Duodenal mucosa (tissue), 2 donors: ENCODE measurements around the gene ANXA11.

Source experiments
- H3K27ac ChIP-seq: one replicate; pipeline ENCODE4 v1.7.0; 2013; ENCODE audit warnings: low read depth, low read length
- H3K27me3 ChIP-seq, 2 donors: one replicate each; pipeline ENCODE4 v1.7.0; 2013; ENCODE audit warnings: low read length in 2 of 2, control low read depth in 1 of 2; ENCODE audit not compliant: insufficient read depth in 2 of 2, control insufficient read depth in 1 of 2
- H3K36me3 ChIP-seq, 2 donors: one replicate each; pipeline ENCODE4 v1.7.0; 2013; ENCODE audit warnings: low read length in 2 of 2, control low read depth in 1 of 2; ENCODE audit not compliant: insufficient read depth in 2 of 2, control insufficient read depth in 1 of 2
- H3K4me1 ChIP-seq, 2 donors: one replicate each; pipeline ENCODE4 v1.7.0; 2013; ENCODE audit warnings: low read length in 2 of 2, control low read depth in 1 of 2; ENCODE audit not compliant: insufficient read depth in 2 of 2, control insufficient read depth in 1 of 2
- H3K4me3 ChIP-seq, 2 donors: one replicate each; pipeline ENCODE4 v1.7.0; 2013; ENCODE audit warnings: low read length in 2 of 2, low read depth in 1 of 2
- H3K9ac ChIP-seq, 2 donors: one replicate each; pipeline ENCODE4 v1.7.0; 2013; ENCODE audit warnings: low read length in 2 of 2, low read depth in 1 of 2
- H3K9me3 ChIP-seq, 2 donors: one replicate each; pipeline ENCODE4 v1.7.0; 2013; ENCODE audit warnings: low read length in 2 of 2, control low read depth in 1 of 2; ENCODE audit not compliant: control insufficient read depth in 1 of 2

ANXA11 gene

DNA sequence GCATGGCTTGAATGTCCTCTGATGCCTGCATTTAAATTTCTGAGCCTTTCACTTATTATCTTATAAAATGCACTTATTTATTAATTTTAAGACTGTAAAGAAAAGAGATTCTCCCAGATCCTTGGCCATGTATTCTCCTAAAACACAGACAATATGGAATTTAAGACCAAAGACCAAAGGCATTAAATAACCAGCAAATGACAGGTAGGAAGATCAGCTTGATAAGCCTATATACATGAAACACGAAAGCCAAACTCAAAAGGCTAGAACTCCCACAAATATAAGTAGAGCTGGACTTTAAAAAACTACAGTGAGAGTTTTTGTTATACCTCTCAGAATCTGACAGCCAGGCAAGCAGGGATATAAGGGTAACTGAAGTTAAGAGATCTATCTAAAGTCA, 5.1 kb downstream of the ANXA11 start:
- Histone ChIP-seq H3K4me1 (peaks cover 75 to 87% of the 10 kb centered on the region in 2 donors), H3K9me3 (no peaks in the 10 kb centered on the region), H3K27ac (peak overlapping the region; percentile 39), H3K9ac (peak overlapping the region in 1 of 2 donors; percentile 34), H3K27me3 (no peaks in the 10 kb centered on the region), H3K36me3 (peaks cover 0 to 11% of the 10 kb centered on the region in 2 donors), H3K4me3 (no peak overlapping the region)

DNA sequence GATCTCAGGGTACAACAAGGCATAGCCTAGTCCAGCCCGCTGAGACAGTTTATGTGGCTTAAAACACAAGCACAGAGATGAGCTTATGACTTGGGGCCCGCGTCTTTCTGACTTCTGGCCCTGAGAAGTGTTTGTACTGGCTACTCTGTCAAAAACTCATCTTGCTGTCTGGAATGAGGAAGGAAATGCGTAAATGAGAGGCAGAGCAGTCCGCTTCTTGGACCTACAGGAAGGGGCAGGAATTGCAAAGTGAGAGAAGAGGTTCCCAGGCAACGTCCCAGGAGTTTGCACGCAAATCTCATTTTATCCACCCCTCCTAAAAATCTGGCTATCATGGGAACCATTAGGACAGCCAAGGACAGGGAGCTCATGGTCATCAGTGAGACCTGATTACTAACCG, 5.5 kb downstream of the ANXA11 start:
- Histone ChIP-seq H3K4me1 (peaks cover 79 to 91% of the 10 kb centered on the region in 2 donors), H3K36me3 (peaks cover 0 to 11% of the 10 kb centered on the region in 2 donors), H3K9ac (peak overlapping the region in 1 of 2 donors; percentile 12), H3K27me3 (no peaks in the 10 kb centered on the region), H3K27ac (peak overlapping the region; percentile 38), H3K4me3 (peak overlapping the region in 1 of 2 donors; percentile 13), H3K9me3 (no peaks in the 10 kb centered on the region)

DNA sequence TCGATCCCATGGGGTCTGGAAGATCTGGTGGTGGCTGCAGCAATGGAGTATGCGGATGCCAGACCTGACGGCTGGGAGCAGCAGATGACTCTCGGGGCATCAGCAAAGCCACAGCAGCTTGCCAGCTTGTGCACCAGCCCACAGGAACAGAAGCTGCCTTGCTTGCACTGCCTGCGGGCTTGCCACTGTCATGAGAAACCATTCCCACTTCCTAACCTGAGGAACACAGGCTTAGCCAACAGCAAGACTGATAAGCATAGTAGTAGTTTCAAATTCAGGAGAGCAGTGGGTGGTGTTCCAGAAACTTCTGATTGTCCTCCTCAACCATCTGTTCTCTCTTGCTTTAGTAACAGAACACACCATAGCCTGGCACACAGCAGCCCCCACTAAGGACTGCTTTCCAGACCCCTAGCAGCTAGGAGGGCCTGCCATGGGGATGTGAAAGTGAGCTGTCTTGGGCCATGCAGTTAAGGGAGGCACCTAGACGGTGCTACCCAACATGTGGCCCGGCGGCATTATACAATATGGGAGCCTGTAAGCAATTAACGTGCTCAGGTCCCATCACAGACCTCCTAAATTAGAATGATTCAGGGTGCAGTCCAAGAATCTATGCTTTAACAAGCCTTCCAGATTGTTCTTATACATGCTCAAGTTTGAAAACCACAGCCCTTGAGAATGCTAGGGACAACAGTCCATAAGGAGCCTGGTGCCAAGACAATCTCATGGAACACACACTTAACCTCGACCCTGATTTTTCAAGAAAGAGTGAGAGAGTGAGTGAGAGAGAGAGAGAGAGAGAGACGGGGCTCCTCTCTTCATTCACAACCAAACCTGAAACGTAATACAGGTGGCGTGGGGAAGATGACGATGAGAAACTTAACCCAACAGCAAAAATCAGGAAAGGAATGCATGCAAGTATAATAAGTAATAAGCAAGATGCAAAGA, 7.1 kb downstream of the ANXA11 start:
- no peaks in the 10 kb centered on the region for H3K9me3 ChIP-seq
- peaks cover 77 to 84% of the 10 kb centered on the region in 2 donors for H3K4me1 ChIP-seq
- H3K27me3 ChIP-seq: no peaks in the 10 kb centered on the region
- no peak overlapping the region for H3K4me3 ChIP-seq
- H3K36me3 ChIP-seq: peaks cover 0 to 11% of the 10 kb centered on the region in 2 donors
- H3K27ac ChIP-seq: peak overlapping the region; percentile 67
- H3K9ac ChIP-seq: peak overlapping the region in 1 of 2 donors; percentile 13

- H3K27me3 ChIP-seq: no peaks in the 10 kb centered on the region
- H3K9ac ChIP-seq: peak overlapping the region; percentile 63 to 66
- peak overlapping the region; percentile 16 to 50 for H3K4me3 ChIP-seq
- H3K36me3 ChIP-seq: peaks cover 0 to 11% of the 10 kb centered on the region in 2 donors
- peaks cover 68 to 73% of the 10 kb centered on the region in 2 donors for H3K4me1 ChIP-seq
- no peaks in the 10 kb centered on the region for H3K9me3 ChIP-seq
- H3K27ac ChIP-seq: peak overlapping the region; percentile 96
These were observed 8.4 kb downstream of the ANXA11 start for GRCh38 chr10:80196950-80197315.

DNA sequence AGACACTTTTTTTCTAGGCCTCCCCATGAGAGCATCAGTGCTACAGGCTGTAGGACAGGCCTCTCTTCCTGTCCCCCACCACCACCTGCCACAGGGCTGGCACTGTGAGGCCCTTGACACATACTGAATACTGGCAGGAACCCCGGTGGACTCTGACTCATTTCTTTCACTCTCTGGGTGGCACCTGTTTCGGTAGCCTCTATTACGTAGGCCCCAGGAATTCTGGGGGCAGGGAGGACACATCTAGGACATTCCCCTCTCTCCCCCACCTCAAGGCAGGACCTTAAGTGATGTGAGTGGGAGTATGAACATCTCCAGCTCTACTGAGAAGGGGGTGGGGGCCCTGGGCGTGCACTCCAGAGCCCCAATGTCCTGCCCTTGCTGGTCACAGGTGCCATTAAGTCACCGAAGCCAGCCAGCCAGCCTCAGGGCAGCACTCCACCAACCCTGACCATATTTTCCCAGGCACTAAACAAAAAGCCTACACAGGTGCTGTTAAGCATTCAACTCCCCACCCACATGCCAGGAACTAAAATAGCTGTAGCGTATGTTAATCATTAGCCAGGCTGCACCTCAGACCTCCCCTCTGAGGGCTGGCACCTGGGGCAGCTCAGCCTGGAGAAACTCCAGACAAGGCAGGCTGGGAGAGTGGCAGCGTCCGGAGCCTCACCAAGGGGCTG, 8.9 kb downstream of the ANXA11 start:
- Histone ChIP-seq H3K9ac (peak overlapping the region; percentile 63 to 66), H3K36me3 (peaks cover 0 to 10% of the 10 kb centered on the region in 2 donors), H3K4me3 (peak overlapping the region; percentile 16 to 50), H3K4me1 (peaks cover 66 to 73% of the 10 kb centered on the region in 2 donors), H3K27ac (peak overlapping the region; percentile 96), H3K27me3 (no peaks in the 10 kb centered on the region), H3K9me3 (no peaks in the 10 kb centered on the region)

DNA sequence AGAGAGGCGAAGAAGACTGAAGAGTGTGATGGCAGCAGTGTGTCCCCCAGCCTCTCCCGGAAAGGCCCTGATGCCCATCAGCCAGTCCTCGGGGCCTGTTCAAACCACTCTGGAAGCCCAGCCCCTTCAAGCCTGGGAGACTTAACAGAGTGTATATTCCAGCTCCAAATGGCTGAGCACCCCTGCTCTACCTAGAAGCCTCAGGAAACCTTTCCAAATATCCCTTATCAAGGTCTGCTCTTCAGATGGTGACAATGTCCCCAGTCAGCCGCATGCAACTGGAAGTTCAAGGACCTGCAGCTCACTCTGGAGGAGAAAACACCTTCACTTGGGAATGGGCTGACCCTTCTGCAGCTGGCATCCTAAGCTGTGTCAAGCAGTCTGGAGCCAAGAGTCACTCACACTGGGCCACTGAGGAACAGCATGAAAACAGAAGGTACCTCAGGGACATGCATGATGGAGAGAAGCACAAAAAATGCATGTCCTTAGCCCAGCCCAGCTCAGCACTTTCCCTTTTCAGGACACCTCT, 10.2 kb downstream of the ANXA11 start:
- no peaks in the 10 kb centered on the region for H3K9me3 ChIP-seq
- no peak overlapping the region for H3K4me3 ChIP-seq
- peak overlapping the region in 1 of 2 donors; percentile 63 for H3K9ac ChIP-seq
- H3K36me3 ChIP-seq: no peaks in the 10 kb centered on the region
- H3K27me3 ChIP-seq: no peaks in the 10 kb centered on the region
- H3K27ac ChIP-seq: no peak overlapping the region
- H3K4me1 ChIP-seq: peaks cover 54 to 64% of the 10 kb centered on the region in 2 donors

DNA sequence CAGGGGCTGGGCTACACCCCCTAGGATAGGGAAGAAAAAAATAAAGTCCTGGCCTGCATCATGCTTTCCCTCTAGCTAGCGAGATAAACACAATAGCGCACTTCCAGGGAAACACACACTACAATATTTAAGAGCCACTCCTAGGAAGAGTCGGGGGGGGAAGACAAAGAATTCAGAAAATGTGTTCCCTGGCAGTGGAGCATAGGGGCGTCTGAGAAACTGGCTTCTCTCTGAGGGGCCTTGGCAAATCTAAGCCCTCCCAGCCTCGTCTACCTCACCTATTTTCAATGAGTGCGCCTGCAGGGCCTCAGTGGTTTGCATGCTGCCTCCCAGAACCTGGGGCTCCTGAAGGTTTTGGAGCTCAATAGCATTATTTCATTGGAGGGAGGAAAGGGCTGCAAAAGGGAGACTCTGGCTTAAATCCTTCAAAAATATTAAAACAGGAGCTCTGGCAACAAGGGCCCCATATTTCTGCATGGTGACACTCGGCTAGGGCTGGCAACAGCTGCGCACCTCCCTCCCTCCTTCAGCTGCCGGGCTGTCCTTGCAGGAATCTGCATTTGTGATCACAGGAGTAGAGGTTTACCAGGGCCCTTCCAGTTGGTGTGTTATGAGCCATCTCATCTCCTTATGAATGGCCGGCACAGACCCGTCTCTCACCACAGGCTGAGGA, 10.8 kb downstream of the ANXA11 start:
- H3K27ac ChIP-seq: no peak overlapping the region
- peak overlapping the region in 1 of 2 donors; percentile 9 for H3K9ac ChIP-seq
- no peak overlapping the region for H3K4me3 ChIP-seq
- H3K27me3 ChIP-seq: no peaks in the 10 kb centered on the region
- no peaks in the 10 kb centered on the region for H3K36me3 ChIP-seq
- no peaks in the 10 kb centered on the region for H3K9me3 ChIP-seq
- H3K4me1 ChIP-seq: peaks cover 54 to 64% of the 10 kb centered on the region in 2 donors

- H3K36me3 ChIP-seq: no peaks in the 10 kb centered on the region
- no peak overlapping the region for H3K27ac ChIP-seq
- H3K4me1 ChIP-seq: peaks cover 62 to 65% of the 10 kb centered on the region in 2 donors
- no peaks in the 10 kb centered on the region for H3K9me3 ChIP-seq
- H3K9ac ChIP-seq: peak overlapping the region in 1 of 2 donors; percentile 55
- no peaks in the 10 kb centered on the region for H3K27me3 ChIP-seq
- no peak overlapping the region for H3K4me3 ChIP-seq
These were observed 12.8 kb downstream of the ANXA11 start for GRCh38 chr10:80192553-80192952.

DNA sequence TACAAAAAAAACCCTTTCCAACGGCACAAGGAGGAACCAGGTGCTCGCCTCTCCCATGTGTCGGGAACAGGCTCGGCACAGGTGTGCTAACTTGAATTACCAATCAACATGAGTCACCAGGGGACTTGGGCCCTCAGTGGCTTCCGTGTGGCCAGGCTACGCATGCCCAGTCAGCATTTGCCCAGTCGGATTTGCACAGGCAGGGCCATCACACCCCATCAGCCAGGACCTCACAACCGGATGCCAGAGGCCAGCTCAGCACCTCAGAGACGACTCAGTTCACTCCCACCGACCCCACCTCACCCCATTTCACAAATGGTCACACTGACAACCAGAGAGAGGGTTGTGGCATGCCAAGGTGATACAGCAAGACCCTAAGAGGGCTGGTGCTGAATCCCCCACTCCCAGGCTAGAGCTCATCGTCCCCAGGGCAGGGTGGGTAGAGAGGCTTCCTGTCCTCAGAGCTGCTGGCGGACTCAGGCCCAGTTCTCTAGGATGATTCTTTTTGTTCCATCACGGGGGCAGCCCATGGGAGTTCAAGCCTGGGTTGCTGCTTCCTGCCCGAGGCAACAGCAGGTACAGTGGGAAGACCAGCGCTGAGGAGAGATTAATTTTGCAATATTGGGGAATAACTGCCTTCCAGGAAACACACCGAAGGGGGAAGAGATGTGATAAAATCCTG, 13.6 kb downstream of the ANXA11 start:
- no peaks in the 10 kb centered on the region for H3K9me3 ChIP-seq
- H3K9ac ChIP-seq: peak overlapping the region; percentile 19 to 55
- H3K4me3 ChIP-seq: peak overlapping the region in 1 of 2 donors; percentile 35
- H3K27me3 ChIP-seq: no peaks in the 10 kb centered on the region
- peaks cover 63 to 65% of the 10 kb centered on the region in 2 donors for H3K4me1 ChIP-seq
- peak overlapping the region; percentile 83 for H3K27ac ChIP-seq
- no peaks in the 10 kb centered on the region for H3K36me3 ChIP-seq
